ENCODE data around the gene EYA2.

EYA2 gene

GRCh38 chr20:47110819-47111218 lies 216.2 kb downstream of the EYA2 start:
- H2BK120ac ChIP-seq (ENCODE audit: low read depth, low read length) = no peak overlapping the region
- no peak overlapping the region for H2BK5ac ChIP-seq (ENCODE audit: low read length)
- no CpG with 5 or more reads among the region's 1 CpG for WGBS, 2 donors (ENCODE audit: extremely low coverage in 2 of 2, insufficient read length in 2 of 2, insufficient replicate concordance in 1 of 2)
- no peak overlapping the region for H2AFZ ChIP-seq (ENCODE audit: low read length)
- H4K8ac ChIP-seq (ENCODE audit: low read depth, low read length) = no peak overlapping the region
- no peaks in the 10 kb centered on the region for H3K9me3 ChIP-seq (replicated peaks in 1 of 2; ENCODE audit: control insufficient read depth in 2 of 2, insufficient read depth in 1 of 2, low read depth in 1 of 2, low read length in 2 of 2)
- no peak overlapping the region for H3K14ac ChIP-seq (ENCODE audit: low read length)
- H3K23ac ChIP-seq (ENCODE audit: low read depth, low read length, poor library complexity) = no peak overlapping the region
- H3K4ac ChIP-seq (ENCODE audit: low read length) = no peak overlapping the region
- no peak for DNase-seq (ENCODE audit: low spot score)
- H3K18ac ChIP-seq (ENCODE audit: low read length) = no peak overlapping the region
- no peak overlapping the region for H2BK15ac ChIP-seq (ENCODE audit: low read length)
- no peak overlapping the region for H3K4me2 ChIP-seq (ENCODE audit: insufficient read depth, low read length, poor library complexity, severe bottlenecking)
- H3K79me1 ChIP-seq (ENCODE audit: low read depth, low read length) = no peaks in the 10 kb centered on the region
- H3K4me3 ChIP-seq (ENCODE audit: low read length in 2 of 2) = no peak overlapping the region
- no peak overlapping the region for H4K91ac ChIP-seq (ENCODE audit: low read depth, low read length, poor library complexity)
- H3K27me3 ChIP-seq (ENCODE audit: control insufficient read depth in 3 of 3, insufficient read depth in 3 of 3, low read depth in 1 of 3, low read length in 3 of 3) = no peaks in the 10 kb centered on the region
- H3K4me1 ChIP-seq (ENCODE audit: control insufficient read depth in 2 of 2, insufficient read depth in 1 of 2, low read depth in 1 of 2, low read length in 2 of 2) = no peaks in the 10 kb centered on the region
- H3K9ac ChIP-seq (ENCODE audit: low read depth, low read length, poor library complexity) = no peak overlapping the region
- no peaks in the 10 kb centered on the region for H3K36me3 ChIP-seq (replicated peaks in 1 of 2; ENCODE audit: control insufficient read depth in 2 of 2, insufficient read depth in 2 of 2, low read length in 2 of 2)
- no peak overlapping the region for H2AK5ac ChIP-seq (ENCODE audit: low read depth, low read length)
- no peak overlapping the region for H2BK12ac ChIP-seq (ENCODE audit: low read length)
- H3K27ac ChIP-seq (replicated peaks; ENCODE audit: low read length) = no peak overlapping the region

GRCh38 chr20:47111576-47111975 lies 216.9 kb downstream of the EYA2 start:
- H3K9ac ChIP-seq (ENCODE audit: low read depth, low read length, poor library complexity) = no peak overlapping the region
- no CpG with 5 or more reads among the region's 5 CpGs for WGBS, 2 donors (ENCODE audit: extremely low coverage in 2 of 2, insufficient read length in 2 of 2, insufficient replicate concordance in 1 of 2)
- no peak overlapping the region for H4K8ac ChIP-seq (ENCODE audit: low read depth, low read length)
- no peak overlapping the region for H4K91ac ChIP-seq (ENCODE audit: low read depth, low read length, poor library complexity)
- H3K4ac ChIP-seq (ENCODE audit: low read length) = no peak overlapping the region
- no peak overlapping the region for H3K14ac ChIP-seq (ENCODE audit: low read length)
- no peak overlapping the region for H3K4me3 ChIP-seq (ENCODE audit: low read length in 2 of 2)
- H3K23ac ChIP-seq (ENCODE audit: low read depth, low read length, poor library complexity) = no peak overlapping the region
- H2BK15ac ChIP-seq (ENCODE audit: low read length) = no peak overlapping the region
- no peaks in the 10 kb centered on the region for H3K36me3 ChIP-seq (replicated peaks in 1 of 2; ENCODE audit: control insufficient read depth in 2 of 2, insufficient read depth in 2 of 2, low read length in 2 of 2)
- H3K18ac ChIP-seq (ENCODE audit: low read length) = no peak overlapping the region
- DNase-seq (ENCODE audit: low spot score) = no peak
- no peak overlapping the region for H2BK120ac ChIP-seq (ENCODE audit: low read depth, low read length)
- no peak overlapping the region for H2BK5ac ChIP-seq (ENCODE audit: low read length)
- H3K9me3 ChIP-seq (replicated peaks in 1 of 2; ENCODE audit: control insufficient read depth in 2 of 2, insufficient read depth in 1 of 2, low read depth in 1 of 2, low read length in 2 of 2) = no peaks in the 10 kb centered on the region
- no peak overlapping the region for H2AFZ ChIP-seq (ENCODE audit: low read length)
- no peak overlapping the region for H3K4me2 ChIP-seq (ENCODE audit: insufficient read depth, low read length, poor library complexity, severe bottlenecking)
- H2BK12ac ChIP-seq (ENCODE audit: low read length) = no peak overlapping the region
- H3K27me3 ChIP-seq (ENCODE audit: control insufficient read depth in 3 of 3, insufficient read depth in 3 of 3, low read depth in 1 of 3, low read length in 3 of 3) = no peaks in the 10 kb centered on the region
- no peaks in the 10 kb centered on the region for H3K79me1 ChIP-seq (ENCODE audit: low read depth, low read length)
- no peak overlapping the region for H2AK5ac ChIP-seq (ENCODE audit: low read depth, low read length)
- H3K27ac ChIP-seq (replicated peaks; ENCODE audit: low read length) = no peak overlapping the region
- H3K4me1 ChIP-seq (ENCODE audit: control insufficient read depth in 2 of 2, insufficient read depth in 1 of 2, low read depth in 1 of 2, low read length in 2 of 2) = peaks cover 0 to 2% of the 10 kb centered on the region in 2 donors

GRCh38 chr20:47113362-47114109 lies 218.9 kb downstream of the EYA2 start:
- Histone ChIP-seq H3K4me2 (ENCODE audit: insufficient read depth, low read length, poor library complexity, severe bottlenecking) (no peak overlapping the region), H3K79me1 (ENCODE audit: low read depth, low read length) (no peaks in the 10 kb centered on the region), H3K23ac (ENCODE audit: low read depth, low read length, poor library complexity) (no peak overlapping the region), H3K9ac (ENCODE audit: low read depth, low read length, poor library complexity) (no peak overlapping the region), H2AFZ (ENCODE audit: low read length) (no peak overlapping the region), H3K4me3 (ENCODE audit: low read length in 2 of 2) (no peak overlapping the region), H3K4ac (ENCODE audit: low read length) (no peak overlapping the region), H3K18ac (ENCODE audit: low read length) (no peak overlapping the region), H2AK5ac (ENCODE audit: low read depth, low read length) (peak overlapping the region; percentile 34), H2BK12ac (ENCODE audit: low read length) (no peak overlapping the region), H3K36me3 (replicated peaks in 1 of 2; ENCODE audit: control insufficient read depth in 2 of 2, insufficient read depth in 2 of 2, low read length in 2 of 2) (no peaks in the 10 kb centered on the region), H2BK120ac (ENCODE audit: low read depth, low read length) (no peak overlapping the region), H3K4me1 (ENCODE audit: control insufficient read depth in 2 of 2, insufficient read depth in 1 of 2, low read depth in 1 of 2, low read length in 2 of 2) (peaks cover 0 to 11% of the 10 kb centered on the region in 2 donors), H2BK15ac (ENCODE audit: low read length) (no peak overlapping the region), H3K14ac (ENCODE audit: low read length) (no peak overlapping the region), H4K8ac (ENCODE audit: low read depth, low read length) (no peak overlapping the region), H3K27me3 (ENCODE audit: control insufficient read depth in 3 of 3, insufficient read depth in 3 of 3, low read depth in 1 of 3, low read length in 3 of 3) (peaks cover 0 to 15% (median 0%) of the 10 kb centered on the region in 3 experiments), H3K27ac (replicated peaks; ENCODE audit: low read length) (no peak overlapping the region), H4K91ac (ENCODE audit: low read depth, low read length, poor library complexity) (no peak overlapping the region), H3K9me3 (replicated peaks in 1 of 2; ENCODE audit: control insufficient read depth in 2 of 2, insufficient read depth in 1 of 2, low read depth in 1 of 2, low read length in 2 of 2) (no peaks in the 10 kb centered on the region), H2BK5ac (ENCODE audit: low read length) (no peak overlapping the region)
- no peak for DNase-seq (ENCODE audit: low spot score)
- WGBS, 2 donors (ENCODE audit: extremely low coverage in 2 of 2, insufficient read length in 2 of 2, insufficient replicate concordance in 1 of 2) = no CpG with 5 or more reads among the region's 5 CpGs

- no peak overlapping the region for H2BK12ac ChIP-seq (ENCODE audit: low read length)
- H3K23ac ChIP-seq (ENCODE audit: low read depth, low read length, poor library complexity) = no peak overlapping the region
- H2AK5ac ChIP-seq (ENCODE audit: low read depth, low read length) = peak overlapping the region; percentile 51
- H3K14ac ChIP-seq (ENCODE audit: low read length) = no peak overlapping the region
- peaks cover 0 to 14% of the 10 kb centered on the region in 2 donors for H3K4me1 ChIP-seq (ENCODE audit: control insufficient read depth in 2 of 2, insufficient read depth in 1 of 2, low read depth in 1 of 2, low read length in 2 of 2)
- no peak overlapping the region for H2AFZ ChIP-seq (ENCODE audit: low read length)
- H3K27me3 ChIP-seq (ENCODE audit: control insufficient read depth in 3 of 3, insufficient read depth in 3 of 3, low read depth in 1 of 3, low read length in 3 of 3) = peaks cover 0 to 23% (median 0%) of the 10 kb centered on the region in 3 experiments
- H2BK5ac ChIP-seq (ENCODE audit: low read length) = no peak overlapping the region
- DNase-seq (ENCODE audit: low spot score) = no peak
- H4K8ac ChIP-seq (ENCODE audit: low read depth, low read length) = no peak overlapping the region
- H3K9ac ChIP-seq (ENCODE audit: low read depth, low read length, poor library complexity) = no peak overlapping the region
- no CpG with 5 or more reads among the region's 4 CpGs for WGBS, 2 donors (ENCODE audit: extremely low coverage in 2 of 2, insufficient read length in 2 of 2, insufficient replicate concordance in 1 of 2)
- no peak overlapping the region for H2BK15ac ChIP-seq (ENCODE audit: low read length)
- peak overlapping the region in 1 of 2 donors; percentile 27 for H3K4me3 ChIP-seq (ENCODE audit: low read length in 2 of 2)
- no peak overlapping the region for H3K4ac ChIP-seq (ENCODE audit: low read length)
- no peaks in the 10 kb centered on the region for H3K9me3 ChIP-seq (replicated peaks in 1 of 2; ENCODE audit: control insufficient read depth in 2 of 2, insufficient read depth in 1 of 2, low read depth in 1 of 2, low read length in 2 of 2)
- no peaks in the 10 kb centered on the region for H3K36me3 ChIP-seq (replicated peaks in 1 of 2; ENCODE audit: control insufficient read depth in 2 of 2, insufficient read depth in 2 of 2, low read length in 2 of 2)
- no peaks in the 10 kb centered on the region for H3K79me1 ChIP-seq (ENCODE audit: low read depth, low read length)
- peak overlapping the region; percentile 5 for H3K18ac ChIP-seq (ENCODE audit: low read length)
- H3K4me2 ChIP-seq (ENCODE audit: insufficient read depth, low read length, poor library complexity, severe bottlenecking) = no peak overlapping the region
- H4K91ac ChIP-seq (ENCODE audit: low read depth, low read length, poor library complexity) = no peak overlapping the region
- H3K27ac ChIP-seq (replicated peaks; ENCODE audit: low read length) = no peak overlapping the region
- no peak overlapping the region for H2BK120ac ChIP-seq (ENCODE audit: low read depth, low read length)
Measured at GRCh38 chr20:47115694-47116093, 221.1 kb downstream of the EYA2 start.

Measured in neuronal stem cell (in vitro differentiated cells).